H1 (cell line): ENCODE data around the gene CYP1A2. TPM values are rescaled to one million over a fixed set of nuclear protein-coding genes. Genes with fewer than 3 reads are reported as not detected.

Source experiments
- BACH1 ChIP-seq: IDR thresholded peaks from 2 replicates; pipeline ENCODE4 v1.6.1; 2012; ENCODE audit warnings: low read length, improper control_type of control experiment
- BRCA1 ChIP-seq: IDR thresholded peaks from 2 replicates; pipeline ENCODE4 v1.6.1; 2012; ENCODE audit warnings: low read depth, low read length, improper control_type of control experiment
- JUN ChIP-seq: IDR thresholded peaks from 2 replicates; pipeline ENCODE4 v1.6.1; 2011; ENCODE audit warnings: low read depth, mild to moderate bottlenecking, improper control_type of control experiment, low read length
- PHF8 ChIP-seq: fragments of 200-600 bp; sonication (generic); conservative IDR thresholded peaks from 2 replicates; pipeline ENCODE4 v1.7.1; 2012; ENCODE audit warnings: low read depth, mild to moderate bottlenecking, inconsistent platforms, low read length, moderate library complexity
- RBBP5 ChIP-seq: IDR thresholded peaks from 2 replicates; pipeline ENCODE4 v1.7.1; 2012; ENCODE audit warnings: low read depth, mild to moderate bottlenecking, inconsistent platforms, low read length, moderate library complexity, borderline replicate concordance
- ZNF274 ChIP-seq: IDR thresholded peaks from 2 replicates; pipeline ENCODE4 v1.7.0; 2012; ENCODE audit warnings: low read length, borderline replicate concordance; ENCODE audit errors: extremely low read depth
- polyA plus RNA-seq, 7 experiments: library from polyadenylated mRNA; depleted of rRNA in 3 of 7; stranded (reverse) in 5 of 7; unstranded in 2 of 7; fragments of >200 nt in 5 of 7; fragments of 200-250 nt in 2 of 7; gene quantifications; 1 replicate in 5 of 7; 2 replicates in 1 of 7; 4 replicates in 1 of 7; pipeline versions ENCODE4 v1.2.1 to v1.2.3, GENCODE V29; 2011 to 2013; ENCODE audit warnings: missing spikeins in 2 of 7, mixed read lengths in 2 of 7
- total RNA-seq: library from RNA; stranded (reverse); fragmentation: NEBNext Ultra II Directional; extraction: Animal tissue kit (Norgen Biotek cat#: 25700); gene quantifications from 2 replicates; pipeline ENCODE4 v1.2.1, GENCODE V29; 2021

CYP1A2 gene
- total and polyA plus RNA-seq, 2 of the 8 experiments (the other 6 are each of a cell fraction or from before 2014, with no cell fraction given): not detected

- TF ChIP-seq RBBP5 (no peak), JUN (no peak), BACH1 (no peak), BRCA1 (no peak), ZNF274 (no peak), PHF8 (no peak)
These were observed 35.1 kb downstream of the CYP1A2 start (continued) for GRCh38 chr15:74783808-74784175.
